ENCODE data around the gene CYRIA.

Gene CYRIA

DNA sequence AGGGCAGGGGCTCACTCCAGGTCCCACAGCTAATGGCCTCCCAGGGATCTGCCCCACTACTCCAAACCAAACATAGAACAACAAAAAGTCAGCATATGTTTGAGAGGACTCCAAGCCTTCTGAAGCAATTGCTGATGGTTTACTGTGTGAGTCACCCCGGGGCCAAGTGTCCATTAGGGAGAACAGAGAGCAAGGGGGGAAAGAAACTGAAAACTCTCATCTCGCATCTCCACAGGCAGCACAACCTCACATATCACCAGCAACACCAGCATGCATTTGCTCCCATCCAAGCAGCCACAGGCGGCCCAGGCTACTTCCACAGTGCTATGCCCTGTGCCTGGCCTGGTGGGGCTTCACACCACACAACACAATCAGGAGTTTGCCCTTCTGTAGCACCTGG, 39.1 kb downstream of the CYRIA start:
- no peak overlapping the region for H3K9ac ChIP-seq (ENCODE audit: low read length)
- no peak overlapping the region for H3K27ac ChIP-seq (ENCODE audit: low read length)
- H3K79me2 ChIP-seq (ENCODE audit: low read length), result no peaks in the 10 kb centered on the region
- no peak overlapping the region for H3K4me3 ChIP-seq (ENCODE audit: low read length)
- no peaks in the 10 kb centered on the region for H3K9me3 ChIP-seq (ENCODE audit: insufficient read depth, low read length)
- no peak for TF ChIP-seq EZH2phosphoT487 (IDR thresholded peaks at IDR 0.05; ENCODE audit: low read depth)
- TF ChIP-seq, protein P1, sequence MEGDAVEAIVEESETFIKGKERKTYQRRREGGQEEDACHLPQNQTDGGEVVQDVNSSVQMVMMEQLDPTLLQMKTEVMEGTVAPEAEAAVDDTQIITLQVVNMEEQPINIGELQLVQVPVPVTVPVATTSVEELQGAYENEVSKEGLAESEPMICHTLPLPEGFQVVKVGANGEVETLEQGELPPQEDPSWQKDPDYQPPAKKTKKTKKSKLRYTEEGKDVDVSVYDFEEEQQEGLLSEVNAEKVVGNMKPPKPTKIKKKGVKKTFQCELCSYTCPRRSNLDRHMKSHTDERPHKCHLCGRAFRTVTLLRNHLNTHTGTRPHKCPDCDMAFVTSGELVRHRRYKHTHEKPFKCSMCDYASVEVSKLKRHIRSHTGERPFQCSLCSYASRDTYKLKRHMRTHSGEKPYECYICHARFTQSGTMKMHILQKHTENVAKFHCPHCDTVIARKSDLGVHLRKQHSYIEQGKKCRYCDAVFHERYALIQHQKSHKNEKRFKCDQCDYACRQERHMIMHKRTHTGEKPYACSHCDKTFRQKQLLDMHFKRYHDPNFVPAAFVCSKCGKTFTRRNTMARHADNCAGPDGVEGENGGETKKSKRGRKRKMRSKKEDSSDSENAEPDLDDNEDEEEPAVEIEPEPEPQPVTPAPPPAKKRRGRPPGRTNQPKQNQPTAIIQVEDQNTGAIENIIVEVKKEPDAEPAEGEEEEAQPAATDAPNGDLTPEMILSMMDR (IDR thresholded peaks at IDR 0.05; ENCODE audit: low read depth, low read length), result no peak
- H3K4me2 ChIP-seq (ENCODE audit: low read length), result peak overlapping the region; percentile 93; the same call in 1 of the 2 replicates
- H2AFZ ChIP-seq (ENCODE audit: low read depth, low read length), result no peak overlapping the region
- H4K20me1 ChIP-seq (ENCODE audit: insufficient read depth, low read length), result peaks cover 4% of the 10 kb centered on the region; the same call in 1 of the 2 replicates
- H3K27me3 ChIP-seq (ENCODE audit: low read depth, low read length), result no peaks in the 10 kb centered on the region
- H3K36me3 ChIP-seq (replicated peaks; ENCODE audit: low read depth, low read length), result peaks cover 6% of the 10 kb centered on the region
- peaks cover 80% of the 10 kb centered on the region for H3K4me1 ChIP-seq (ENCODE audit: low read length)

DNA sequence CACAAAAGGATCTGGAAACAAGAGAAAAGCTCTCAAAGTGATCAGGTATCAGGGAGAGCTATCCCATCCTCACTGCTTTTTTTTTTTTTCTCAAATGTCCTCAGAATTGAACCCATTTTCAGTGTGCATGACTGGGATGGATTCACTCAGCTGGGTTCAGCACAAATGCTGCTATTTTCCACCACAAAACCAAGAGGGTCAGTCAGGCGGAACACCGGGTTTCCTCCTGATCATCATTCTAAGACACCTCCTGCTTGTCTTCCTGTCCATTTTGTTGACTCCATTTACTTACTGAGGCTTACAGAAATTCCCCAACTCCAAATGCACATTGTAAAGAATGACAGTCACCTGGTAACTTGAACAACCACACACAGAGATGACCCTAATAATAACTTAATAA, 39.9 kb downstream of the CYRIA start:
- H2AFZ ChIP-seq (ENCODE audit: low read depth, low read length), result 0 out of 2 replicates have a peak overlapping the region, but pooled peaks have one; percentile 52
- TF ChIP-seq, protein P1 (IDR thresholded peaks at IDR 0.05; ENCODE audit: low read depth, low read length), result no peak
- no peak for TF ChIP-seq EZH2phosphoT487 (IDR thresholded peaks at IDR 0.05; ENCODE audit: low read depth)
- H3K4me2 ChIP-seq (ENCODE audit: low read length), result peak overlapping the region; percentile 93
- no peaks in the 10 kb centered on the region; the same call in 1 of the 2 replicates for H4K20me1 ChIP-seq (ENCODE audit: insufficient read depth, low read length)
- H3K9ac ChIP-seq (ENCODE audit: low read length), result peak overlapping the region; percentile 63; the same call in 1 of the 2 replicates
- peaks cover 11% of the 10 kb centered on the region for H3K36me3 ChIP-seq (replicated peaks; ENCODE audit: low read depth, low read length)
- H3K27me3 ChIP-seq (ENCODE audit: low read depth, low read length), result no peaks in the 10 kb centered on the region
- H3K27ac ChIP-seq (ENCODE audit: low read length), result peak overlapping the region; percentile 60
- H3K9me3 ChIP-seq (ENCODE audit: insufficient read depth, low read length), result no peaks in the 10 kb centered on the region
- H3K4me3 ChIP-seq (ENCODE audit: low read length), result peak overlapping the region; percentile 57
- peaks cover 76% of the 10 kb centered on the region for H3K4me1 ChIP-seq (ENCODE audit: low read length)
- H3K79me2 ChIP-seq (ENCODE audit: low read length), result no peaks in the 10 kb centered on the region

DNA sequence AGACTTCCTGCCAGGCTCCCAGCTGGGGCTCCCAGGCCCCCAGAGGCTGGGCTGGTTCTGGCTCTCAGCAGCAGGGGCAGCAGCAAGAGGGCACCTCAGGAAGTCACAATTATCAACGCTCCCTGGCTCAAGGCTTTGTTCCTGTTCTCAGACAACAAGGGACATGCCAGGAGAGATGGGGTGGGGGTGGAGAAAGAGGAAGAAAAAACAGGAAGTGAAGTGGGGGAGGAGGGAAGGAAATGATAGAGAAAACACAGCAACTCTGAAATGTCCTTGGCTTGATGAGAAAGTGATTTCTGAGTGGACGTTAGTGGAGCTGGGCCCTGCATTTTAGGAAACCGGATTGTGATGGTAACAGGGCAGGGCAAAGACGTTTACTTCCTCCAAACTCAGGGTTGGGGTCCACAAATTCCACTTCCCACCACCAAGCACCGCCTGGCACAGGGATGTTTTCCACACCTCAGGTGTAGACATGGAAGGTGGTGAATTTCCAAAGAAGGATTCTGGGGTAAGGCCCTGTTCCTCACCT, 40.4 kb downstream of the CYRIA start:
- no peaks in the 10 kb centered on the region for H3K27me3 ChIP-seq (ENCODE audit: low read depth, low read length)
- H3K9ac ChIP-seq (ENCODE audit: low read length), result peak overlapping the region; percentile 63
- H3K9me3 ChIP-seq (ENCODE audit: insufficient read depth, low read length), result no peaks in the 10 kb centered on the region
- peak overlapping the region; percentile 57 for H3K4me3 ChIP-seq (ENCODE audit: low read length)
- H3K79me2 ChIP-seq (ENCODE audit: low read length), result no peaks in the 10 kb centered on the region
- peak overlapping the region; percentile 93 for H3K4me2 ChIP-seq (ENCODE audit: low read length)
- peaks cover 71% of the 10 kb centered on the region for H3K4me1 ChIP-seq (ENCODE audit: low read length)
- H2AFZ ChIP-seq (ENCODE audit: low read depth, low read length), result peak overlapping the region; percentile 52; the same call in 1 of the 2 replicates
- peaks cover 11% of the 10 kb centered on the region for H3K36me3 ChIP-seq (replicated peaks; ENCODE audit: low read depth, low read length)
- H4K20me1 ChIP-seq (ENCODE audit: insufficient read depth, low read length), result no peaks in the 10 kb centered on the region
- no peak for TF ChIP-seq EZH2phosphoT487 (IDR thresholded peaks at IDR 0.05; ENCODE audit: low read depth)
- TF ChIP-seq, protein P1 (IDR thresholded peaks at IDR 0.05; ENCODE audit: low read depth, low read length), result no peak
- H3K27ac ChIP-seq (ENCODE audit: low read length), result peak overlapping the region; percentile 60

DNA sequence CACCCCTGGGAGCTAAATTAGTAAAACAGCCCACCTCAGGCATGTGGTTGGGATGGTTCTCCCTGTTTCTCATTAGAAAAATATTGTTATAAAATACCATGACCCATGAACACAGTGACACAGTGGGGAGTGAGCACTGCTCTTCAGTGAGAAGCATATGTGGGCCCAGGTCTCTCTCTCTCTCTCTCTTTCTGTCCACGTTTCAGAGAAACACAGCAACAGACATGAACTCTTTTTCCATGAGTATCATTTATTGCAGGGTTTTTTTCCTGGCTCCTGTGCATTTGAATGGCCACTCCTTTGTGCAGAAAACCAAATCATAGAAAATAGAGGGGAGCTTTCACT, 41.2 kb downstream of the CYRIA start:
- H3K4me1 ChIP-seq (ENCODE audit: low read length), result peaks cover 65% of the 10 kb centered on the region
- peak overlapping the region; percentile 93; the same call in 1 of the 2 replicates for H3K4me2 ChIP-seq (ENCODE audit: low read length)
- H3K9ac ChIP-seq (ENCODE audit: low read length), result no peak overlapping the region

More for the DNA sequence above, 41.2 kb downstream of the CYRIA start:
- Histone ChIP-seq H3K79me2 (ENCODE audit: low read length) (no peaks in the 10 kb centered on the region), H3K36me3 (replicated peaks; ENCODE audit: low read depth, low read length) (peaks cover 11% of the 10 kb centered on the region), H2AFZ (ENCODE audit: low read depth, low read length) (no peak overlapping the region), H4K20me1 (ENCODE audit: insufficient read depth, low read length) (no peaks in the 10 kb centered on the region), H3K27me3 (ENCODE audit: low read depth, low read length) (no peaks in the 10 kb centered on the region), H3K9me3 (ENCODE audit: insufficient read depth, low read length) (no peaks in the 10 kb centered on the region), H3K27ac (ENCODE audit: low read length) (no peak overlapping the region), H3K4me3 (ENCODE audit: low read length) (no peak overlapping the region)
- TF ChIP-seq EZH2phosphoT487 (IDR thresholded peaks at IDR 0.05; ENCODE audit: low read depth), result no peak
- TF ChIP-seq, protein P1 (IDR thresholded peaks at IDR 0.05; ENCODE audit: low read depth, low read length), result no peak

Measured in OCI-LY3 (cell line).